HG03097 (cell line): ENCODE measurements around the gene METTL26.

Experiments used
- ATAC-seq: cut with Tn5 transposase; IDR thresholded peaks from one replicate; pipeline ENCODE4 v1.9.1; 2021; ENCODE audit not compliant: unreplicated experiment, low FRiP score

The METTL26 gene

DNA sequence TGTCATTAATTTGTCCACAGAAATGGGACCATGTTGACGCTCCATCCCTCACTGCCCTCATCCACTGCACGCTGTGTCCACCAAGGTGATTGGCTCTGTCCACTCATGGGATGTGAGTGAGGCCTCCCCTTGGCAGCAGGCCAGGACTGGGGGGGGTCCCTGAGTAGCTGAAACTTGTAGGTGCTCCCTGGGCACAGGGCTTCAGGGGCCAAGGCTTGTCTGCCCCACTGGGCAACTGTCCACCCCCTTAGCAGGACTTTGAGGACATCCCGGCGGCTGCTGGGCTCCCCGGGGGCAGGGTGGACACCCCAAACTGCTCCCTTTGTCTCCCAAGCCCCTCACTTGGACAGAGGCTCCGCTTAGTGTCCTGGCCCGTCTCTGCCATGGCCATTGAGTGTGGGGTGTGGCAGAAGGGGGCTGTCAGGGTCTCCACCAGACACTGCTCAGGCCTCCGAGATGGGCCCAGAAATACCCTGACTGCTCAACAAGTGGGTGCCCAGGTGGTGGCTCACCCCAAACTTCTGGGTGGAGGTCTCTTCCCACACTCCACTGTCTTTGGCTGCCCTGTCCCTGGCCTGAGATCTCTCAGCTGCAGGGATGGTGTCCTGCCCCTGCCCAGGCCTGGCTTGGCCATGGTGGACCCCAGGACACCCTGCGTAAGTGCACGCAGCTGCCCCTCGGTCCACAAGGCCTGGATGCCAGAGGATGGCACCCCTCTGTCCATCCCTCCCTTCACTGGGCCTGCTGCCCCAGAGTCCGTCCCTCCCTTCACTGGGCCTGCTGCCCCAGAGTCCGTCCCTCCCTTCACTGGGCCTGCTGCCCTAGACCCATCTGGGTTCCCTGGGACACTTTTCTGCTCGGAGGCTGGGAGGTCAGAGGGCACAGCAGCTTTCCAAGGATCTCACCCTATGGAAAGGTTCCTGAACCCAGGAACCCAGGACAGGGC is 49.2 kb downstream of the METTL26 start:
- no peak for ATAC-seq

DNA sequence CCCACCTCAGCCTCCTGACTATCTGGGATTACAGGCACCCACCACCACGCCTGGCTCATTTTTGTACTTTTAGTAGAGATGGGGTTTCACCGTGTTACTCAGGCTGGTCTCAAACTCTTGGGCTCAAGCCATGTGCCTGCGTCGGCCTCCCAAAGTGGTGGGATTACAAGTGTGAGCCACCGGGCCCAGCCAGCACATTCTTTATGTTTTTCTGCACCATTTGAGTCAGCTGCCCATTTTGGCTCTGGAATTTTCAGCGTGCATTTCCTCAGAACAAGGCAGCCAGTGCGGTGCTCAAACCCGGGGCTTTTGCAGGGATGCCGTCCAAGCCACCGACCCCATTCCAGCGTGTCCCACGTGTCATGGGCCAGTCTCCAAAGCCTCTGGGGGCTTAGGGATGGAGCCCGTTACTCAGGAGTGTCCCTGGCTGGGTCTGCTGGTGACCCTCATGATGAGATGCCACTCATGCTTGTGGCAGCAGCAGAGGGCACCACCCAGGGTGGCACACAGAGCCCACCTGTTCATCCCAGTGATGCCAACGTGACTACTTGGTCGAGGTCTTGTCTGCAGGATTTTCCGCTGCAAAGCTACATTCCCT is 50.0 kb downstream of the METTL26 start:
- ATAC-seq, result no peak

DNA sequence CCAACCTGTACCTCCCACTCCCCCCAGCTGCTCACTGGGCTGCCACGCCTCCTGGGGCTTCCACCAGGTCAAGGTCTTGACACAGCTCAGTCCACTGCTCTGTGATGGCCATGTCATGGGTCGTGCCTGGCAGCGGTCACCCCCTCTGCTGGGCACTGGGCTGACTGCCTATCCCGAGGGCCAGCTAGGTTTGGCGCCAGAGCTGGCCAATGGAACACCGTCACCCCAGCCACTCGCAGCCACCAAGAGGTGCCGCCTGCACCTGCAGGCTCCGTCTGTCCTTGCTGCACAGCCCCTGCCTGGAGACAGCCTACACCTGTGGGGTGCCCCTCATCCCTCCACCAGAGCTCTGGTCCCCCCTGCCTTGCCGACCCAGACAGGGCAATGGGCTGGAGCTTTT is 50.8 kb downstream of the METTL26 start:
- no peak for ATAC-seq
